HG02938 (cell line): ENCODE measurements around the gene BSN.
A peak's percentile ranks its signal among the peaks of the same experiment; 100 is the strongest.
"Not testable (repeated sequence)": the region's sequence is repeated elsewhere in the genome, so short reads cannot be mapped to it uniquely, and the experiment has no call there.

Experiments used
- ATAC-seq: cut with Tn5 transposase; IDR thresholded peaks from one replicate; pipeline ENCODE4 v1.9.1; 2021; ENCODE audit warnings: mild to moderate bottlenecking, moderate library complexity; ENCODE audit not compliant: unreplicated experiment

Gene BSN

DNA sequence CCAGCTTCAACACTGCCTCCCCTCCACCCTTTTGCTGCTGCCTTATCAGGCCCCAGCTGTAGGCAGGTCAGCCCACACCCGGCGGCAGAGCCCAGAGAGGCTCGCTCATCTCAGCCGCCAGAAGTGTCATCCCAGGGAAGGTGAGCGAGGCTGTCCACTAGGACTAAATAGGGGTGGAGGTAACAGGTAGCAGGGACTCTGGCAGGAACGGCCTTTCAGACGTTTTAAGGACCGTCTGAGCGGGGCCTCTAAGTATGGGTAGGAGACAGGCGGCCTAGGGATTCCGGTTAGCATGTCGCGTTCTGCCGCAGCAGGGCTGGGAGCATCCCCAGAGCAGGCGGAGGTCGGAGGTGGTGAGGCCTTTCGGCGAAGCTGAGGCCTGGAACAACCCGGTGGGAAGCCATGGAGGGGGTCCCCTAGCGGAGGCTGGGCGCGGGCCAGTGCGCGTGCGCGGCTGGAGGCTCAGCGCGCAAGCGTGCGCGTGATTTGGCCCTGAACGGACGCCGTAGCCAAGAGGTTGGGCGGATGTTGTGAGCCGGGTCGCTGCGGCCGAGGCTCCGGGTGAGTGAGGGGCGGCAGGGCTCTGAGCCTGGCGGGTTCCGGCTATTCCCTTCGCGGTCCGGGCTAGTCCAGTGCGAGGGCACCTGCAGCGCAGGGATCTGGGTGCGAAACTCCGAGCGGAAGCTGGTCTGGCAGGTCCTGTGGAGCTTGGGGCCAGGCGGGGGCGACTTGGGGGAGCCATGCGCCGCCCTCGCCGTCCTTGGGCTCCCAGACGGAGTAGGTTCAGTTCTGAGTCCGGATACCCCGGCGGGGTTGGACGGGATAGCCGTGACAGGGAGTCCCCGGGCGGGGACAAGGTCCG is 135.0 kb downstream of the BSN start, which contains the start of the genes MST1 and RNF123:
Gene MST1, minus strand, starts transcription at position 429 of the 862 bp plus-strand sequence. CDS start 783 bp downstream, outside the sequence.
Gene RNF123, plus strand, starts transcription at position 512 of the 862 bp plus-strand sequence. CDS start 1,609 bp downstream, outside the sequence.
- peak; percentile 56 for ATAC-seq

DNA sequence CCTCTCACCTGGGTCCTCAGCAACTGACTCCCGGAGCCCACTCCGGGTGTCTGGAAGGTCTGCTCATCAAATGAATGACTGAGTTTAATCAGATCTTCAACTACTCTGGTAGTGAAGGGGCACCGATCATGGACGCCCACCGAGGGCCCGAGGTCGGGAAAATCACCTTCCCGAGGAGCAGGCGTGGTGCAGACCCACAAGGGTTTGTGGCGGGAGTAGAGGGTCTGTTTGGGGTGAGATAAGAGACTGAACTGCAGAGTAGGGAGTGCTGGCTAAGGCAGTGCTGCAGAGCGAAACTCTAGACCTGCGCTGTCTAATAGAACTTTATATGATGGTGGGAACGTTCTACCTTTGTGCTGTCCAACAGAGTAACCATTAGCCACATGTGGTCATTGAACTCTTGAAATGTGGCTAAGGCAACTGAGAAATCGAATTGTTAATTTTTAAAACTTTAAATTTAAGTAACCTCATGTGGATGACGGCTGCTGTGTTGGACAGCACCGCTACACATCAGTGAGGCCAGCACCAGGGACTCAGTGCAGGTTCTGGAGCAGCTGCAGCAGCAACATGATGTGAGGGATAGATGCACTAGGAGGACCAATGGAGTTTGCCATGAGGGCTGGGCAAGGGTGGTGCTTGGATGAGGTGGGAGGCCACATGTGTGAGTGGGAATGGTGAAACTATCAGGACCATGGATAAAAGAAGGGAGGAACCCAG is 135.8 kb downstream of the BSN start:
- not testable (repeated sequence) for ATAC-seq

DNA sequence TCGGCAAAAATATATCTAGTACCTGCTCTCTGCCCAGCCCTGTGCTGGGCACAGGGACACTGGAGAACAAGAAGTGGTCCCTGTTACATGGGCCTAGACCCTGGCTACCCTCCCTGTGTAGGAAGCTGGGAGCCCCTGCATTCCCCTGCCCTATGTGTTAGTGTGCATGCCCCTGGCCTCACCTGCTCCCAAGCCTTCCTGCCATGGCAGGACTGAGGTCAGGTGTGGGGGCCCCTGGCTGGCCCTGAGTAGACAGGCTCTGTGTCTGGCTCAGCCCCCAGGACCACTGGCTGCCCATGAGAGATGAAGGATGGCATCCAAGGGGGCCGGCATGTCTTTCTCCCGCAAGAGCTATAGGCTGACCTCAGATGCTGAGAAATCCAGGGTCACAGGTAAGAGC is 136.6 kb downstream of the BSN start:
- not testable (repeated sequence) for ATAC-seq

DNA sequence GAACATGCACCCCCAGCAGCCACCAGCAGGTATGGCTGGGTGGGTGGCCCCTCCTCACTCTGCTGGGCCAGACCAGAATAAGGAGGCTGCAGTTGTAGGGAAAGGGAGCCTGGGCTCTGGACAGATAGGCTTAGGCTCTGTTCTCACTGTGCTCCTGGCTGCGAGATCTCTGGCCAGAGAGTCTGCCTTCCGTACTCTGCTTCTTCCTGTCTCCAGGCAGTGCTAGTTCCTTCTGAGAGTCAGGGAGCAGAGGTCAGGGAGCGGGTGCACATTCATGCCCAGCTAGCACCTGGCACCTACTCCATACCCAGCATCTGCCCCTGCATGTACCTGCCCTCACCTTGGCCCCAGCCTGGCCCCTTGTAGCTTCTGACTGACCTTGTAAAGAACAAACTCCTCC is 137.2 kb downstream of the BSN start:
- ATAC-seq = not testable (repeated sequence)

DNA sequence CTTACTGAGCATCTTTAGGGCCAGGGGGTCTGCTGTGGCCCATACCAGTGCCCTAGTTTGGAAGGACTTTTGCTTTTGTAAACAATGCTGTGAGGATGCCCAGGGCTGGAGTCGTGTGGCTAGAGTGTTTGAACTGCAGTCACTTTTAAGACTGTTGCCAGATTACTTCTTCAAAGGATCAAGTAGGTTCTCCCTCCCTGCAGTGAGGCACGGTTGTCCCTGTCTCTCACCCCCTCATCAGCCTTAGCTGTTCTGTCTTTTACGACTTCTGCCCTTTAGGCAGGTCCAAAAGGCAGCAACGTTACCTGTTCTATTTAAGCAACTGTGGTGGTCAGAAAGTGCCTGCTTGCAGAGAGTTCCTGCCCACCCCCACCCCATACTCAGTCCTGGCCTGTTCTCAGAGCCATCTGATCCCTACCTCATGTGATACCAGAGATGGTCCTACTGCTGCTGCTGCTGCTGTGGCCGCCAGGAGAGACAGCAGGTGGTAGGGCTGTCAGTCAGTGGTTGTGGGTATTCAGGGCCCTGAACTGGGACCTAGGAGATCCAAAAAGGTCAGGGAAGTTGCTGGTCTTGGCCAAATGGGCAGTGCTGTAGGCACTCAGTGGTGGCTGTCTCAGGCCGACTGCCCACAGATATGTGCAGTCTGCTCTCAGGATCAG is 140.3 kb downstream of the BSN start:
- ATAC-seq = not testable (repeated sequence)

DNA sequence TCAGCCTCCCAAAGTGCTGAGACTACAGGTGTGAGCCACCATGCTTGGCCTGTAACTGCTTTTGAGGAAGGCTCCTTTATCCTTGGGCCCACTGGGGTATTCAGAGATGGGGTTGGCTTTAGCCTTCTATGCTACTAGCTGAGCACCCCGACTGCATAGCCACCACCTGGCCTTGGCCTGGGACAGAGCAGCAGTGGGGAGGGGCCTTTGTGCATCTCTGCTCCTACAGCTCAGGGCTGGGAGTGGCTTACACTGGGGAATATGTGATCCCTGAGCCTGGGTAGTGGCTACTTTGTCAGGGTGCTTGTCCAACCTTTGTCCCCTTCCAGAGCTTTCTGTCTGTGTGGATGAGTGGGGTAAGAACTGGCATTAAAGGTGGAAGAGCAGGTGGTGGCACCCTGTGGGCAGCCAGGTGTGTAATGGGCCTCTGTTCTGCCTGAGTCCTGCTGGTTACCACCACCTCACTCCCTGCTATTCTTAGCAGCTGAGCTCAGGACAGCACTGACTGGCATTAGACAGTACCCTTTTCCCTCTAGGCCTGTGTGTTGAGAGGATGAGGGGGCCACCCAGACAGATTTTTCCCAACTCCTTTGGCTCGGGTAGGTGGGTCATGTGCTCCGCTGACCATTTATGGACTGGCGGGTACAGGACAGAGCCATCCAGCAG is 141.2 kb downstream of the BSN start:
- not testable (repeated sequence) for ATAC-seq

DNA sequence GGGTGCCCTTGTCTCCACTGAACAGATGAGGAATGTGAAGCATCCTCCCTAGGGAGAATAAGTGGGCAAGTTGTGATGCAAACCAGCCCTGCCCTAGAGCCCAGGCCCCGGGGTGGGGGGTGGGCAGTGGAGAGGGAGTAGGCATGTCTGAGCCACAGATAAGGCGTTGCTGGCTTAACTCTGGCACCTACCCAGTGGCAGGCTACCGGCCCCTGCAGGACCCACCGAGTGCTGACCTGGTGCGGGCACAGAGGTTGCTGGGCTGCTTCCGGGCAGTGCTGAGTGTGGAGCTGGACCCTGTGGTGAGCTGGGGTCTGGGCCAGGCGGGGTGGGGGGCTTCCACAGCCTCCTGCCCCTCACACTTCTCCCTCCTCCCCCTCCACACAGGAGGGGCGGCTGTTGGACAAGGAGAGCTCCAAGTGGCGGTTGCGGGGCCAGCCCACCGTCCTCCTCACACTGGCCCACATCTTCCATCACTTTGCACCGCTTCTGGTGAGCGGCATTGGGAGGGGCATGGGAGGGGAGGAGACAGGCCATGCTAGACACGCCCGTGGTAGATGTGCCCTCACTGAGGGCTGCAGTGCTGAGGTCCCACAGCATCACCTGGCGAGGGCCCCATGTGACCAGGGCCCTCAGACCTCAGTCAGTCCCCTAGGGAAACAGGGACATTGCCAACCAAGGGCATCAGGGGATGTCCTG is 145.2 kb downstream of the BSN start:
- ATAC-seq = no peak

DNA sequence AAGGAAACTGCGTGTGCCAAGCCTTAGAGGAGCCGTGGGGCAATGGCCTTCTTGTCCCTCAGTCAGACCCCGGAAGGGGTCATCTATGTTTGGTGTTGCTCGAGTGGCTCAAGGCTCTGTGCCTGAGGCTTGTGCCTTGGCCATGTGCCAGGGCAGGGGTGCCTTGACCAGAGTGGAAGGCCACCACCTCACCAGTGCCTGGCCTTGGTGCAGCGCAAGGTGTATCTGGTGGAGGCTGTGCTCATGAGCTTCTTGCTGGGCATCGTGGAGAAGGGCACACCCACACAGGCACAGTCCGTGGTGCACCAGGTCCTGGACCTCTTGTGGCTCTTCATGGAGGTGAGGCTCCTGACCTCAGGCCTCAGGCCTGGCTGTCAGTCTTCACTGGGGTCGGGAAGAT is 145.7 kb downstream of the BSN start:
- ATAC-seq = no peak

DNA sequence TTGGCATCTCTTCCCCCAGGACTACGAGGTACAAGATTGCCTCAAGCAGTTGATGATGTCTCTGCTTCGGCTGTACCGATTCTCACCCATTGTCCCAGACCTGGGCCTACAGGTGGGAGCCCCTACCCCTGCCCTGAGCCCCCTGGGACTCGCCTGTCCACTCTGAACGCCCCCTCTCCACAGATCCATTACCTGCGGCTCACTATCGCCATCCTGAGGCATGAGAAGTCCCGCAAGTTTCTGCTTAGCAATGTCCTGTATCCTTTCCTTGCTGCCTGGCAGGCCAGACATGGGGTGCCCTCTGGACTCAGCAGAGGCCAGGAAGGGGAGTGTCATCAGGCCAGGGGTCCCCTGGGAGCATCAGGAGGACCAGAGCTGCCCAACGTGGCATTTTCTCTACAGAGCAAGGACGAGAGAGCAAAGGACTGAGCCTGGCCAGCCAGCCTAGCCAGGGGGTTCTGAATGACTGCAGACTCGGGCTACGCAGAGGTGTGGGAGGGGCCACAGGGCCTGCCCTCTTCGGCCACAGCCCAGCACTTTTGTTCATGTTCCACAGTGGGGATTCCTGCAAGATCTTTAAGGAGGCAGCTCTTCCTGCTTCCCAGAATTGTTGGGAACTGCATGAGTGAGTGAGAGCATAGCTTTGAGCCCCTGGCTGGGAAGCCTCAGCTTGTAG is 146.3 kb downstream of the BSN start:
- no peak for ATAC-seq

DNA sequence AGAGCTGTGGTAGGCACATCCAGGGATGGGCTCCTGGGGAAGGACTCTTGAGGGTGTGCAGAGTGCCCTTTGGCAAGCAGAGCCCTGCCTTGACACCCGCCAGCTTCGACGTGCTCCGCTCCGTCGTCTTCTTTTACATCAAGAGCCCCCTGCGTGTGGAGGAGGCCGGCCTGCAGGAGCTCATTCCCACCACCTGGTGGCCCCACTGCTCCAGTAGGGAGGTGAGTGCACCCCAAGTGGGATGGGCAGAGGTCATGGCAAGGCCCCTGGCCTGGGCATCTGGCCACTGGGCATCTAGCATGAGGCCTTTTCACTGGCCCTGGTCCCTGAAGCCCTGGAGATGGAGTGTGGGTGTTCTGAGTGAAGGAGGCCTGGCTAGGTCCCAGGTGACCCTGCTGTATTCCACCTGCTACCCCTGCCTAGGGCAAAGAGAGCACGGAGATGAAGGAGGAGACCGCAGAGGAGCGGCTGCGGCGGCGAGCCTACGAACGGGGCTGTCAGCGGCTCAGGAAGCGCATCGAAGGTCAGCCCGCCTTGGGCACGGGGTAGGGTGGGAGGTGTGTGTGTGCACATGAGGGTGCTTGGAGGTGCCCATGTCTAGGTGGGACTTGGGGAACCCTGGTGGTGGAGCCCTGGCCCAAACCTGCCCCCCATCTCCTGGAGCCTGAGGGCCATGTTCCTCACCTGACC is 147.3 kb downstream of the BSN start:
- no peak for ATAC-seq

DNA sequence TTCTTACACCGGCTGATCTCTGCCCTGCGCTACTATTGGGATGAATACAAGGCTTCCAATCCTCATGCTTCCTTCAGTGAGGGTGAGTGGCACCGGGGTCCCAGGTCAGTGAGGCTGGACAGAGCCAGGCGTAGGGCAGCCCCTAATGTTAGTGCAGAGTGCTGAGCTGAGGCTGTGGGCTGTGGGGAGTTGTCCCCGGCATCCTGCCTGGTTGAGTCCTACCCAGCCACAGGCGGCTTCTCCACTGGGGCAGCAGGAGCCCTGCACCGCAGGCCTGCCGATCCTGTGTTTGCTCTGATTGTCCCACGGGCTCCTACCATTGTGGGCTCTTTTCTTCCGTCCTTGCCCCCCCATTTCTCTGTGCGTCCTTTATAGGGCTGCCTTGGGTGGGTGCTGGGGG is 148.4 kb downstream of the BSN start:
- ATAC-seq = no peak

DNA sequence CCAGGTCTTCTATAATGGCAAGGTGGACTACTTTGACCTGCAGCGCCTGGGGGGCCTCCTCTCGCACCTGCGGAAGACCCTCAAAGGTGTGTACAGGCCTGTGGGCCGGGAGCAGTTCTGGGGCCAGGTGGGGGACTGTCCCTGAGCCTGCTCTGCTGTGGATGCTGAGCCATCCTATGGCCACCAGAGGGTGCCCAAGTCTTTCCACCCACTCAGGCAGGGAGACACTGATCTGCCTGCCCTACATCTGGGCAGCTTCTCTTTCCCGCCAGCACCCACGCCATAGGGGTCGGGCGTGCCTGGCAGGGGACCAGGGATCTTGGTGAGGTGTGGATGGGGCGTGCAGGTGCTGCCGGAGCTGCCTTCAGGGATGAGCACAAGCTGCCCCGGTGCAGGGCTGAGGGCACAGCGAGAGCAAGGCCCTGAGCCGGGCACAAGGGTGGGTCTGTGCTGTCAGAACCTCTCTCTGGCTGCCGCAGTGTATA is 149.2 kb downstream of the BSN start:
- ATAC-seq = no peak

DNA sequence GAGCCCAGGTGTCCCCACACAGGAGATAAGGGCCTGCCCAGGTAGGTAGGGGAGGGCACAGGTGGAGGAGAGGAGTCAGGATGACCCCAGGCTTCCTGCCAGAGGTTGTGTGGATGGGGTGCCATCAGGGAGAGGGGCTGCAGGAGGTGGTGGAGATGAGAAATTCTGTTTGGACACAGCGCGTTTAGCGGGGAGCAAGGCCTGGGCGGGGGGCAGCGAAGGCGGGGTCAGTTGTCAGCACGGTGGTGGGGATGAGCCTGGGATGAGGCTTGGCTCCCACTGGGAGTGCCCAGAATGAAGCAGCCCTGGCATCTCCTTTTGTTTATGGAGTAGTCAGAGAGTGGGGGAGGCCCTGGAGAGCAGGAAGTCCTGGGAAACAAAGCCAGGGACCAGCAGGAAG is 149.7 kb downstream of the BSN start:
- ATAC-seq = no peak

DNA sequence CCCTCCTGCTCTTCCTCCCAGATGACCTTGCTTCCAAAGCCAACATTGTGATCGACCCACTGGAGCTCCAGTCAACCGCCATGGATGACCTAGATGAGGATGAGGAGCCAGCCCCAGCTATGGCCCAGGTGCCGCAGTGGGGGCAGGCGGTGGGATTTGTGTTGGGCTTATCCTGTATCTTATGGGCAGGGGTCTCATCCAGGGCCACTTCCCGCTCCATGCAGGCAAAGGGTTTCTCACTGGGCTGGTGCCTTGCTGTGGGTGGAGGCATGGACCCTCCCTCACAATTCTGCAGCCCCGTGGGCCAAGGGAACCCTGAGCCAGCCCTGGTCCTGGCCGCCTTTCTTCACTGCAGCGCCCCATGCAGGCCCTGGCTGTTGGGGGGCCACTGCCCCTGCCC is 150.4 kb downstream of the BSN start:
- ATAC-seq = no peak

DNA sequence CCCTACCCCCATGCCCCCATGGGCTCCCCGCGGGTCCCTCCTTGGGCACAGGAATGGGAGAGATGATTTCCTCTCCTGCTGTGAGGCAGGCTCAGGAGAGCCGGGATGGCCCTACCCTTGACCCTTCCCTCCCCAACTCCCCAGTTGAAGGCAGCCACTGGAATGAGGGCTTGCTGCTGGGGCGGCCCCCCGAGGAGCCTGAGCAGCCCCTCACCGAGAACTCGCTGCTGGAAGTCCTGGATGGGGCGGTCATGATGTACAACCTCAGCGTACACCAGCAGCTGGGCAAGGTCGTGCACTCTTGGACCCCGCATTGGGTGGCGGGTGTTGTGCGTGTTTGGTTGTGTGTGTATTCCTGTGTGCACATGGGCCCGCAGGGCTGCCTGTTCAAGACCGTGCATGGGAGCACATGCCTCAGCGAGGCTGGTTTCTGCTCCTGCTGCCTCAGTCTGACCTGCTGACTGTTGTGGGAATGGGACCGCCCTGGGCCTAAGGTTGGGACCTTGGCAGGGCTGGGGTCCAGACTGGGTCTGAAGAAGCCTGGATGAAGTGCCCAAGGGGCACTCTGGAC is 151.2 kb downstream of the BSN start:
- ATAC-seq = no peak

DNA sequence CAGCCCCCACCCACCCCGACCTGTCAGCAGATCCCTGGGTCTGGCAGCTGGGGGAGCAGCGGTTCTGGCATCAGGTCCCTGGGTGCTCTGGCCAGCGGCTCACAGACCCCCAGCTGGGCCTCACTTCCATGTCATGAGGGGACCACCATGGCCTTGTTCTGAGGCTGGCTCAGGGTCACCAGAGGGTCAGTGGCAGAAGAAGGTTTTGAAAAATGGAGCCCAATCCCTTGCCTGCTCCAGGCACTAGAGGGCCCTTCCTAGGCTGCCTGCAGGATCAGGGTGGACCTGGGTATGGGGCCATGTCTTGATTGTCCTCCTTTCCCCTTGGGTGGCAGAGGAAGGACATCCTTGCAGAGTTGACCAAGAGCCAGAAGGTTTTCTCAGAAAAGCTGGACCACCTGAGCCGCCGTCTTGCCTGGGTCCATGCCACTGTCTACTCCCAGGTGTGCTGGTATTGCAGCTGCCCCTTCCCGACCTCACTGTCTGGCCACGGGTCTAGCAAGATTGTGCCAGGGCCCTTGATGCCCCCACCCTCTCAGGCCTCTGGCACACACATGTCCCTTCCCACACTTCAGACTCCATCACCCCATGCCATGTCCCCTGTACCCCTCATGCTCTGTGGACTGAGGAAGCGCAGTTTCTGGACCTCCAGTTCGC is 152.3 kb downstream of the BSN start:
- ATAC-seq = no peak

DNA sequence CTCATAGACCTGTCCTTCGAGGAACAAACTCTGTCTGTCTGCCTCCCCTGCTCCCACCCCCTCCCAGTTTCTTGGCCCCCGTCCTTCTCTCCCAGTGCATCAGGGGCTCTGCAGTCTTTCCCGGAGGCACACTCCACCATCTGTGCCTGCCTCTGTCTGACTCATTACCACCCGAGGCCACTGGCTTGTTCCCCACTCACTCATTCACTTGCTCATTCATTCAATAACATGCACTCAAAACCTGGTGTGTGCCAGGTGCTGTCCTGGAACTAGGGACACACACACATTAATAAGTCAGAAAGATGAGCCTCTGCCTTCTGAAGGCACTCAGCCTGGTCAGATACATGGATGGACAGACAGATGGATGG is 152.8 kb downstream of the BSN start:
- no peak for ATAC-seq

DNA sequence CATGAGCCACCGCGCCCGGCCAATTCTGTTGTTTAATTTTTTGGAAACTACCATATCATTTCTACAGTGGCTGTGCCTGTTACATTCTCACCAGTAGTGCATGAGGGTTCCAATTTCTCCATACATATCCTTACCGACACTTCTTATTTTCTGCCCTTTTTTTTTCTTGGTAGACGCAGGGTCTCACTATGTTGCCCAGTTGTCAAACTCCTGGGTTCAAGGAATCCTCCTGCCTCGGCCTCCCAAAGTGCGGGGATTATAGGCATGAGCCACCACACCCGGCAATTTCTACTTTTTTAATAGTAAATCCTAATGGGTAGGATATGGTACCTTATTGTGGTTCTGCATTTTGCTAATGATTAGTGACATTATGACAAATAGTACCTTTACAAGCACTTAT is 155.6 kb downstream of the BSN start:
- ATAC-seq = no peak
